ENCODE data around the gene OR10V1.

DNA sequence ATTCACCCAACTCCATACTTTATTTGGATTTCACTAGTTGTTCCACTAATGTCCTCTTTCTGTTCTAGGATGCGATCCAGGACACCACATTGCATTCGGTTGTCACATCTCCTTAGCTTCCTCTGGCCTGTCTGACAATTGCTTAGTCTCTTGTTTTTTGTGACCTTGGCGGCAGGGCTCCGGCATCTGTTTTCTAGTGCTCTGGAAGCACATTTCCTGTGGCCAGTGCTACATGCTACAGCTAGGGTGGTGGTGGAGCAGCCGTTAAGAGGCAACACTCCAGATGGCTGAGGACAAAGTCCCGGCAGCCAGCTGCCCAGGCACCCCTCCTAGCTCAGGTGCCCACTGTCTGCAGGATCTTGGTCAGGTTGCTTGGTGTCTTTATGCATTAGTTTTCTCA lies 48.3 kb upstream of the OR10V1 start:
- TF ChIP-seq POLR2AphosphoS5 (IDR thresholded peaks at IDR 0.05) (no peak), POLR2A (IDR thresholded peaks at IDR 0.05) (no peak)
- TF ChIP-seq, protein P1, sequence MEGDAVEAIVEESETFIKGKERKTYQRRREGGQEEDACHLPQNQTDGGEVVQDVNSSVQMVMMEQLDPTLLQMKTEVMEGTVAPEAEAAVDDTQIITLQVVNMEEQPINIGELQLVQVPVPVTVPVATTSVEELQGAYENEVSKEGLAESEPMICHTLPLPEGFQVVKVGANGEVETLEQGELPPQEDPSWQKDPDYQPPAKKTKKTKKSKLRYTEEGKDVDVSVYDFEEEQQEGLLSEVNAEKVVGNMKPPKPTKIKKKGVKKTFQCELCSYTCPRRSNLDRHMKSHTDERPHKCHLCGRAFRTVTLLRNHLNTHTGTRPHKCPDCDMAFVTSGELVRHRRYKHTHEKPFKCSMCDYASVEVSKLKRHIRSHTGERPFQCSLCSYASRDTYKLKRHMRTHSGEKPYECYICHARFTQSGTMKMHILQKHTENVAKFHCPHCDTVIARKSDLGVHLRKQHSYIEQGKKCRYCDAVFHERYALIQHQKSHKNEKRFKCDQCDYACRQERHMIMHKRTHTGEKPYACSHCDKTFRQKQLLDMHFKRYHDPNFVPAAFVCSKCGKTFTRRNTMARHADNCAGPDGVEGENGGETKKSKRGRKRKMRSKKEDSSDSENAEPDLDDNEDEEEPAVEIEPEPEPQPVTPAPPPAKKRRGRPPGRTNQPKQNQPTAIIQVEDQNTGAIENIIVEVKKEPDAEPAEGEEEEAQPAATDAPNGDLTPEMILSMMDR (IDR thresholded peaks at IDR 0.05) = no peak
